ENCODE data around the gene GATA5.
"Not testable (repeated sequence)": the region's sequence is repeated elsewhere in the genome, so short reads cannot be mapped to it uniquely, and the experiment has no call there.

The GATA5 gene

DNA sequence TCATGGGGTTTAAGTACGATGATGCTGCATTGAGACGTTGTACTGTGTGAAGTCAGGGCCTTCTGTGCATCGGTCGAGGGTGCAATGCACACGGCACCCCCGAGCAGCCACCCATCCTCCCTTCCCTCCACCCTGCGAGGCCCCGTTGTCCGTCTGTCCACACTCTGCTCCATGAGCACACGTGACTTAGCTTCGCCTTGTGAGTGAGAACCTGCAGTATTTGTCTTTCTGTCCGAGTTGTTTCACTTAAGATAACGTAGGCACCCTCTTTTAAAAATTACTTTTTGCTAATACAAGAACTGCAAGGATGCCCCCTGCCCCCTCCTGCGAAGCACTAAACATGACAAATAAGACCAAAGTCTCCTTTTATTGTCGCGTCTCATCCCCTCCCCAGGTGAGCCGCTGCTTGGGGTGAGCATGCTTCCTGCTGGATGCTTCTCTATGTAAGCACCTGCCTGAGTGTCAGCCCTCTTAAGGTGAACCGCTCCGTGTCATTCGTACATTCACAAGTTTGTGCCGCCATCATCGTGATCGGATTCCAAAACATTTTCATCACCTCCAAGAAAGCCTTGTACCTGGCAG, 44.8 kb downstream of the GATA5 start:
- DNase-seq (ENCODE audit: low read depth in 2 of 2): no peak

GRCh38 chr20:62430311-62430853, 45.4 kb downstream of the GATA5 start:
- DNase-seq (ENCODE audit: low read depth in 2 of 2): no peak

DNA sequence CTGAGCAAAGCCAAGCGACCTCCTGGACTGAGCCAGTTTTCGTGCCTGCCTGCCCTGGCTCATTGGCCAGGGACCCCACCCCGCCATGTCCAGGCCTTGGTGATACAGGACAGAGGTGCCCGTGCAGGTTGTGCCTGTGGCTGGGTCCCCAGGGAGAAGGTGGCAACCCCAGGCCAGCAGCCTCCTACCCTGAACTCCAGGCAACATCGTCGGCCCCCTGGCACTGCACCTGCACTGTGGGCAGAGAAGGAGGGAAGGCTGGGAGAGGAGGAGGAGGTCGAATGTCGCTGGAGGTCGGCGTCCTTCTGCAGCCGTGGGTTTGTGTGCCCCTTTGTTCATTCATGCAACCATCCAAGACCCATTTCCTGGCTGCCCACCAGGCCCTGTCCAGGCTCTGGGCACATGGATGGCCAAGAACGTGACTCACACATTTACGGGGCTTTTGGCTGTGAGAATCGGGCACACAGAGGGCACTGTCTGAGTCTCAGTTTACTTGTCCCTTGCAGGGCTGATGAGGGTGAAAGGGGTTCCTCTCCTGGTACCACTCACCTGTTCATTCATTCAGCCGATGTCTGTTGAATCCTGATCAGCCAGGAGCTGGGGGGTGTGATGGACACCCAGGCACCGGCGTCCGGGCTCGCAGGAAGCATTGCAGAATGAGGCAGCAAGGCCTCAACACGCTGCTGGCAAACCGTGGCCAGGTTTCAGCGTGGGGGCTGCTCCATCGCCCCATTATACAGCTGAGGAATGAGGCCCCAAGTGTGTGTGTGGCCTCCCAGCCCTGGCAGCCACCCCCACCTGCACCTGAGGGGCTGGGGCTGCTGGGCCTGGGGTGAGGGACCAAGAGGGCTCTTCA, 46.1 kb downstream of the GATA5 start:
- no peak for DNase-seq (ENCODE audit: low read depth in 2 of 2)

DNA sequence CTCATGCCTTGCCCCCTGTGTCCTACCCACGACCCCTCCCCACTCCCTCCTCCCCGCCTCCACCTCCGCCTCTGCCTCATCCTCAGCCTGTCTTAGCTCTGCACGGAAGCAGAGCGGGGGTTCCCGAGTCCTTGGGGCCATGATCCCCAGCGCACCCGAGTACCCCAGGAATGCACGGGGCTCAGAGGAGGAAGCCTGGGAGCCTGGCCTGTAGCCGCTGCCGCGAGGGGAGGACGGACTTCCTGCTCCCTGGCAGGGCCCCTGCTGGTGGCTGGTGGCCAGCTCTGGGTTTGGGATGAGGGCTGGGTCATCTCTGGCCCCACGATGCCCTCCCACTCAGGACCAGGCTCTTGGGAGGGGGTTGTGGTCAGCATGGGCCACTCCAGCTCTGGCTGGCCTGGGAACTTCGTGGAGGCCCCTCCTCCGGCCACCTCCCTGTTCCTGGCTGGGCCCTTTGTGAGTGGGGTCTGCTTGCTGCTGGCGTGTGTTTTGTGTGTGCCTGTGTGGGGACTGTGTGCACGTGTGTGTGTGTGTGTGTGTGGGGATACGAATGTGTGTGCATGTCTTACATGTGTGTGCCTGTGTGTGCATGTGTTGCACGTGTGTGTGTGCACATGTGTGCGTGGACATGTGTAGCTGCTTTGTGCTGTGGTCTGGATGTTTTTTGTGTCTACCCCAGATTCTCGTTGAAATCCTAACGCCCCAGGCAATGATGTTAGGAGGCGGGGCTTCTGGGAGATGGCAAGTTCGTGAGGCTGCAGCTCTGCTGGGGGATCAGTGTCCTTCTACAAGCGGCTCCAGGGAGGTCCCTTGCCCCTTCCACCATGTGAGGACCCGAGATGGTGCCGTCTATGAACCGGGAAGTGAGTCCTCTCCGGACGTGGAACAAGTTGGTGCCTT, 47.1 kb downstream of the GATA5 start:
- DNase-seq (ENCODE audit: low read depth in 2 of 2): no peak

DNA sequence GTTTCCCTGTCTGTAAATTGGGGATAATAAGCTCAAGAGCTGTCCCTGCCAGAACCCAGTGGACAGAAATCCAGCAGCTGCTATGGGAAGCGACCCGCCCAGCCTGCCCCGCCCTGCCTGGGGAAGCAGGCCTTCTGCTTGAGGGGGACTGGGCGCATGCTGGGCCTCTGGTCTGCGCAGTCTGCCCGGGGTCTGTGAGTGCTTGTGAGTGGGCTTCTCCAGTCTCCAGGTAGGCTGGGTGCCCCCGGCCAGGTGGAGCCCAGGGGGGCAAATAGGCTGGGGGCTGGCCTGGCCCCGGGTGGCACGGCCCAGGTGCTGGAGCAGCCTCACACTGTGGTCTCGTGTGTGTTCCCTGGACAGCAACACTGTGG, 47.8 kb downstream of the GATA5 start:
- DNase-seq (ENCODE audit: low read depth in 2 of 2): no peak

- DNase-seq (ENCODE audit: low read depth in 2 of 2): no peak
Observed at GRCh38 chr20:62427172-62428001, 48.4 kb downstream of the GATA5 start, which contains the start of gene RBBP8NL. Gene RBBP8NL, minus strand, starts transcription at chr20:62427539. Its CDS starts 7,892 bp downstream, at chr20:62419647.

GRCh38 chr20:62426699-62427131, 49.1 kb downstream of the GATA5 start:
- DNase-seq (ENCODE audit: low read depth in 2 of 2): no peak

DNA sequence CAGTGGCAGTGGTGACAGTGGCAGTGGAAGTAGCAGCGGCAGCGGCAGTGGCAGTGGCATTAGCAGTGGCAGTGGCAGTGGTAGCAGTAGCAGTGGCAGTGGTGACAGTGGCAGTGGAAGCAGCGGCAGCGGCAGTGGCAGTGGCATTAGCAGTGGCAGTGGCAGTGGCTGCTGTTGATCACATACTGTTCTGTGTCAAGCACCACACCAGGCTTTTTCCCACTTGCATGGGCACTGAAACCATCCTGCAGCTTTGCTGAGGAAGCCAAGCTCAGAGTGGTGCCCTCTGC, 49.8 kb downstream of the GATA5 start:
- not testable (repeated sequence) for DNase-seq (ENCODE audit: low read depth in 2 of 2)

DNA sequence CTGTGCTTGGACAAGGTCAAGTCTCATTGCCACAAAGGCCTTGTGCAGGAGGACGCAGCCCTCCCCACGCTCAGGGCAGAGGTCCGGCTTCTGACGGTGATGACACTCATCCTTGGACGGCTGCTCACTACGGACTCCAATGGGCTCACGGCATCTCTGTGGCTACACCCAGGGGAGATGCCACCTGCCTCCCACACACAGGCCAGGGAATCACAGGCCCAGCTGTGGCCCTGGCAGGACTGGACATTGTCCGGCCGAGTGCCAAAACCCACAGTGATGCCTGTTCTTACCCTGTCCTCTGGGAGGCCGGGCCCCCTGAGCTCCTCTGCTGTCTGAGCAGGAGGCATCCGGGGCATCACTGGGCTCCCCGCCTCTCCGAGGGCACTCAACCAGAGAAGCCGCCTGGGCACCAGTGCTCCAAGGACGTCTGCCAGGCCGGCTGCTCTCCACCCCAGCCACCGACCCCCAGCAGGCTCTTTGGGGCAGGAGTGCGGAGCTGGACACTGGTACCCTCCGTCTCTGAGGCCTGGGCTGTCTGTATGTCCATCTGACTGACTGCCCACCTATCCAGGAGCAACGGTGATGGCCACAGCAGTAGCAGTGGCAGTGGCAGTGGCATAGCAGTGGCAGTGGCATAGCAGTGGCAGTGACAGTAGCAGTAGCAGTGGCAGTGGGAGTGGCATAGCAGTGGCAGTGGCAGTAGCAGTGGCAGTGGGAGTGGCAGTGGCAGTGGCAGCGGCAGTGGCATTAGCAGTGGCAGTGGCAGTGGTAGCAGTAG, 50.3 kb downstream of the GATA5 start:
- DNase-seq (ENCODE audit: low read depth in 2 of 2): no peak

GRCh38 chr20:62424249-62425107, 51.3 kb downstream of the GATA5 start:
- no peak for DNase-seq (ENCODE audit: low read depth in 2 of 2)

DNA sequence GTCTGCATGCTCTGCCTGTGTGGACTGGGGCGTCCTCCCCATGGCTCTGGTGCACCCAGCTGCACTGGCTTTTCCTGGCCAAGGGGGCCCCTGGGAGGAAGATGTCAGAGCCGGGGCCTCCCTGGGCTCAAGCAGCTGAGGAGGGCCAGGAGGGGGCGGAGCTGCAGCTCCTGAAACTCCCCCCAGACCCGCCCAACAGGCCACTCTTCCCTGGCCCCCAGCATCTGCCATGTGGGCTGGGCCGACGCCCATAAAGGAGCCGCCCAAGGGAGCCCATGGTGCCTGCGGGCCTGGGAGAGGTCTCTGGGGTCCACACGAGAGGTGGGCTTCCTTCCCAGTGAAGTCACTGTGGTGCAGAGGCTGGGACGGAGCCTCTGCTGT, 52.5 kb downstream of the GATA5 start:
- no peak for DNase-seq (ENCODE audit: low read depth in 2 of 2)

DNA sequence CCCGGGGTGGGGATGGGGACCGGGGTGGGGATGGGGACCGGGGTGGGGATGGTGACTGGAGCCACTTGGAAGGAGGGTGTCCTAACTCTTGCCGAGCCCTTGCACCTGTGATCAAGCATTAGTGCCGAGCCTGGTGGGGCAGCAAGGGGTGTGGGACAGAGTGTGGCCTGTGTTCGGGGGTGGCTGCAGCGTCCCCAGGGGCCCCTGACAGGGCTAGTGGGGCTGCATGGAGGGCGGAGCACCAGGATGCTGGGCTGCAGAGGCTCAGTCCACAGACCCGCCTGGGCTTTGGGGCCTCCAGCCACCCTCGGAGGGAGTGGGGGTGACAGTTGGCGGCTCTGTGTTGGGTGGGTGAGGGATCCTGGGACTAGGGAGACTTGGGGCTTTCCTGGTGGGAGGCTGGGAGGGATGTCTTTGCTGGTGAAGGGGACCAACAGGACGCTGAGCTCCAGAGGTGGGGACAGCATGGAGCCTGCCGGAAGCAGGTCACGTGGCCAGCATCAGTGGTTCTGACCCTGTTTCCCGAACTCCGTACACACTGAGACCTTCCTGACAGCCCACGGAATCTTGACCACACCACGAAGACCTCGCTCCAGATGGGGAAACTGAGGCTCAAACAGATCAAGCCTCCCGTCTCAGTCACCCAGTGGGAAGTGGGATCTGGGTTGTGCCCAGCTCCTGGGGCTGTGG, 53.0 kb downstream of the GATA5 start:
- no peak for DNase-seq (ENCODE audit: low read depth in 2 of 2)

GRCh38 chr20:62421716-62421990, 54.1 kb downstream of the GATA5 start:
- DNase-seq (ENCODE audit: low read depth in 2 of 2): no peak

GRCh38 chr20:62420846-62421715, 54.7 kb downstream of the GATA5 start:
- DNase-seq (ENCODE audit: low read depth in 2 of 2): no peak

DNA sequence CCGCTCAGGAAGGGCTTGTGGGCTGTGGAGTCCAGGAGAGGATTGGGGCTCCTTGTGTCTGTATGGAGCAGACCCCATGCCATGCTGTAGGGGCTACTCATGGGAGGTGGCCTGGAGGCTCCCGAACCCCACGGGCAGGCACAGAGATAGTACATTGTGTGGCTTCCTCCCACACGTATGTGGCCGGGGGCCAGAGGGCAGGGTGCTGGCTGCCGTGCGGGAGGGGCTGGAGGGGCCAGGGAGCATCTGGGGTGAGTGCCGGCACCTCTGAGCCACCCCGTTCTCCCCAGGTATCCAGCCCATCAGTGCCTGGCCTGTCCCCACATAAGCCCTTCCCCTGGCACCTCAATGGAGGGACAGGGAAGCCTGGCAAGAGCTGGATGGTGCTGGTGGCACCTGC, 56.0 kb downstream of the GATA5 start:
- no peak for DNase-seq (ENCODE audit: low read depth in 2 of 2)

- no peak for DNase-seq (ENCODE audit: low read depth in 2 of 2)
Observed at GRCh38 chr20:62418709-62419487, 56.9 kb downstream of the GATA5 start.

DNA sequence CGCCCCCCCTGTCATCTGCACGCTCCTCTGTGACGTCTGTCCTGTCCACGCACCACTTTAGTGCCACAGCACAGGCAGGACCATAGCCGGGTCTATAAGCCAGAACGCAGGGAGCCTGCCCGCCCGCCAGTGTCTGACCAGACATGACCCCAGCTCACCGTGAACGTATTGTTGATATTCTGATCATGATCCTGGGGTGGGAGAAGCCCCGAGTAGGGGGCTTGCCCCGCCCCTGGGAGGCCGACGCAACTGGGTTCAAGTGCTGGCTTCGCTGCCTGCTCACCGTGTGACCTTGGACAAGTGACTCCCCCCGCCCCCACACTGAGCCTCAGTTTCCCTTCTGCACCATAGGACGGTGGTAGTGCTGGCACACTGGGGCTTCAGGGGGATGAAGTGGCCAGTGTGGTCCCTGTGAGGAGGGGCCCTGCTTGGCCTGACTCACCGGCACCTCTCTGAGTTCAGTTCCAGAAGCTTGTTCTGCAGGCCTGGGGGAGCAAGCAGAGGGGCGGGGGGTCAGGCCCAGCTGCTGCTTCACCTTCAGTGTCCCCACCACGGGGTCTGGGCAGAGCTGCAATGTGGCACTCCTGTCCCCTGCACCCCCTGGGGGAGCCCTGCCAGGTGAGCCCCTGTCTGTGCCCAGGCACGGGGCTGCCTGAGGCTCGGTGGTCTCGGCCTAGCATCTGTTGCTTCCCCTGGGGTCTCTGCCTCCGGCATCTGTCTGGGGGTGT, 57.6 kb downstream of the GATA5 start:
- no peak for DNase-seq (ENCODE audit: low read depth in 2 of 2)

Data from stimulated activated CD8-positive, alpha-beta memory T cell treated with anti-CD3 and anti-CD28 coated beads, Interleukin-15, amount 100 ng/mL, for 4 hours (primary cell).